Ammon's horn (tissue), 1 donor: Measurements from ENCODE around the gene MARK2.

Source experiments
- DNase-seq: peaks from one replicate; pipeline ENCODE4 v3.0.0-alpha.2; 2016; ENCODE audit warnings: low spot score

Gene MARK2

DNA sequence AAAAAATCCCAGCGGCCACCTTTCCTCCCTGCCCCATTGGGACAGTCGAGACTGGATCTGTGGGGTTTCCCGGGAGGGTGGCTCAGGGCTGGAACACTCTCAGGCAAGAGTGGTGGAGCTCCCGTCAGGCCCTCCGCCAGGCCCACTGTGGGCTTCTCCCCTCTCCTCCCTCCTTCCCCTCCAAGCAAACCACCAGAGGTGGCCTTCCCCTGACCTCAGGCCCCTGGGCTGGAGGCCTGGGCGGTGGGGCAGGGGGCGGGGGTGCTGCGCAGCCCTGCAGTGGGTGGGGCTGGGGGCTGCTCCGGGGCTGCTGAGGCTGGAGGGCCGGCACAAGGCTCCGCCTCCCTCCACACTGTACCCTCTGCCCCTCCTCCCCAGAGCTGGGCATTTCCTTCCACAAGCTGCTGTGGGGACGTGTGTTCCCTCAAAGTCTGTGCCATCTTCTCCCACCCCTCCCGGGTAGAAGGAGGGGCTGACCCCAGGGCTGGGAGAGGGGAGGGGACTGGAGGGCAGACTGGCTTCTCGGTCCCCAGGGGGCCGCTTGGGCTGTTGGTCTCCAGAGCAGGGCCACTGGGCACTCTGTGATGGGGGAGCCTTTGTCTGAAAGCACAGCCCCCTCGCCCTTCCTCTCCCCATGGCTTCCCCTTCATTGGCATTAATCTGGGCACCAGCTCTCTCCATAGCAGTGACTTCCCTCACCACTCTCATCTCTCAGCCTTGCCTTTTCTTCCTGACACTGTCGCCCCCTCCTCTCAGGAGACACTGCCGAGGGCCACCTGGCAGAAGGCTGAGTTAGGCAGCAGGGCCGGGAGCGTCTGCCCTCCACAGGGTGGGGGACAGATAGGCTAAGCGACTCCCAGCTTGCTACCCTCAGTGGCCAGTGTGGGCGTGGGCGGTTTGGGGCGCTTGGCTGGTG, 70.9 kb downstream of the MARK2 start:
- no peak for DNase-seq

- DNase-seq: no peak
Measured at GRCh38 chr11:63910675-63911074, 71.8 kb downstream of the MARK2 start.

DNA sequence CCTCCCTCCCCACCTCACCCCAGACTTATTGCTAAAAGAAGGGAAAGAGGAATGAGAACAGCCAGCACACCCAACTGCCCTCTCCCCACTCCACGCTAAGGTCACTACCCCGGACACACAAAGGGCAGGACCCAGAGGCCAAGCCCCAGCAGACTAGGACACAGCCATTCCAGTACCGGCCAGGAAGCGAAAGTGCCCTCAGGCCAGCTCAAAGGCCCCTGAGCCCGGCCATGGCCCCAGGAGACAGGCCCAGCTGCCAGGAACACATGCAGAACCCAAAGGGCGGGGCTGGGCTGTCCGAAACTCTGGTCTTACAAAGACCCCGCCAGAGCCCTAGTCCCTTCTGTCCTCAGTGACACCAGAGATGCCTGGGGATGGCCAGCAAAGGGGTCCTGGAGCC, 72.5 kb downstream of the MARK2 start:
- no peak for DNase-seq

DNA sequence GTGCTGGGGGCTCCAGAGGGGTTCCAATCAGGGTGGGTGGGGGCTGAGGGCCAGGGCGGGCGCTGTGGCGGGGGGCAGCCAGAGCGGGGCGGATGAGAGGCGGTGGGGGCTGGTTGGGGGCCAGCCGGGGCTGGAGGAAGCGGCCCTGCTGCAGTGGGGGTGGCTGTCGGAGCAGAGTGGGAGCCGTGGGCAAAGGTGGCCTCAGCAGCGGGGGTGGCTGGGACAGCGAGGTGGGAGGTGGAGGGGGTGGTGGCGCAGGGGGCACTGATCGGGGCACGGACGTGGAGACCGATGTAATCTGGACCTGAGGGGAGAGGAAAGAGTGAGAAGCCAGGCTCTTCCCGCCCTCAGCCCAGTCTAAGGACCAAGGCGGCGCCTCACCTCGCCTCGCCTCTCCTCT, 73.0 kb downstream of the MARK2 start:
- no peak for DNase-seq

DNA sequence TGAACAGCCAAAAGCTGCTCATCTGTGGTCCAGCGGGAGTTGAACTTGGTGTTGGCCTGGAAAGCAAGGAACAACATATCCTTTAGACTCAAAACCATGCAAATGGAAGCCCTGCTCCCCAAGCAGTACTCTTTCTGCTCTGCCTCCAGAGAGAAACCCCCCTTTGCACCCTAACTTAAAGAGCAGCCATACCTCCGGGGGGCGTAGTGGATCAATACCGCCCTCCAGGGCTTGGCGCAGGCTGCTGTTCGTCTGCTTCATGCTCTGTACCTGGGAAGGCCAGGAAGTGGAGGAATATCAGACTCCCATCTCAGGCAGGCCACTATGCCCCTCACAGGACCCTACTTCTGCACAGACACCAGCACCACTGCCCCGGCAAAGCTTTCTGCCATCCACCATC, 73.8 kb downstream of the MARK2 start:
- no peak for DNase-seq

- DNase-seq: no peak
Measured at GRCh38 chr11:63913866-63914830, 75.2 kb downstream of the MARK2 start.

- DNase-seq: no peak
Measured at GRCh38 chr11:63914896-63915691, 76.2 kb downstream of the MARK2 start.

- no peak for DNase-seq
Measured at GRCh38 chr11:63915961-63916836, 77.3 kb downstream of the MARK2 start.

DNA sequence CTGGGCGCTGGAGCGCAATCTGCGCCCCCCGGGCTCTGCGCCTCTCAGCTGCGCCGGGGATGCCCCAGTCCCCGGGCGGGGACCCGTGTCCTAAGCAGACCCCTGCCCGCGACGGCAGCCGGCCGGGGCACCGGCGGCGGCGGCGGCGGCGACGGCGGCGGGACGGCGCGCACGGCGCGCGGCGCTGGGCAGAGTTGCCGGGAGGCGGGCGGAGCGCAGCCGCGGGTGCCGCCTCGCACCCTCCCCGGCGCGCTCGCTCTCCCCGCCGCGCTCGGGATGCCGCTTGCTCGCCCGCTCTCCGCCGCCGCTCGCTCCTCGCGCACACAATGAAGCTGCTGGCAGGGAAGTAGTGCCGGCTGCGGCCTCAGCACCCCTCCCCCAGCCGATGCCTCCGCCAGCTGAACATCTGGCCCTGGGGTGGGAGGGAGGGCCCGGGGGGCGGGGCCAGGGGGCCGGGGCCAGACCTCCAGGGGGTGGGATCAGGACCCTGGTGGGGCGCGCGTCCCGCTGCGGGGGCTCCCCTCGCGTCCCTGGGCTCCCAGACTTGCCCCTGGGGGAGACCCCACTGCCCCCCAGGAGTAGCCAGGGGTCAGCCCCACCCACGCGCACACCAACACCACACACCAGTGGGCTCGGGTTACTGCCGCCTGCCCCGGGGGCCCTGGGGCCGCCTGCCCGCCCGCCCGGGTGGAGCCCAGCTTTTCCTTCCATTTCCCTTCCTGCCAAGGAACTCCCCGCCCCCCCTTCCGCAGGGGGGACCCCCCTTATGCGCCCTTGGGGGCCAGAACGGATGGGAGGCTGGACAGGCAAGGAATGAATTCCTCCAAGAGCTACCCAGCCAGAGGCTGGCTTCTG, 78.2 kb downstream of the MARK2 start, which contains the start of gene RCOR2:
Gene RCOR2 (minus strand): TSS at position 328 of the 855 bp plus-strand sequence. CDS start 708 bp downstream, outside the sequence.
- DNase-seq: peak; percentile 91

- peak; percentile 85 for DNase-seq
Measured at GRCh38 chr11:63917692-63918506, 79.0 kb downstream of the MARK2 start.

DNA sequence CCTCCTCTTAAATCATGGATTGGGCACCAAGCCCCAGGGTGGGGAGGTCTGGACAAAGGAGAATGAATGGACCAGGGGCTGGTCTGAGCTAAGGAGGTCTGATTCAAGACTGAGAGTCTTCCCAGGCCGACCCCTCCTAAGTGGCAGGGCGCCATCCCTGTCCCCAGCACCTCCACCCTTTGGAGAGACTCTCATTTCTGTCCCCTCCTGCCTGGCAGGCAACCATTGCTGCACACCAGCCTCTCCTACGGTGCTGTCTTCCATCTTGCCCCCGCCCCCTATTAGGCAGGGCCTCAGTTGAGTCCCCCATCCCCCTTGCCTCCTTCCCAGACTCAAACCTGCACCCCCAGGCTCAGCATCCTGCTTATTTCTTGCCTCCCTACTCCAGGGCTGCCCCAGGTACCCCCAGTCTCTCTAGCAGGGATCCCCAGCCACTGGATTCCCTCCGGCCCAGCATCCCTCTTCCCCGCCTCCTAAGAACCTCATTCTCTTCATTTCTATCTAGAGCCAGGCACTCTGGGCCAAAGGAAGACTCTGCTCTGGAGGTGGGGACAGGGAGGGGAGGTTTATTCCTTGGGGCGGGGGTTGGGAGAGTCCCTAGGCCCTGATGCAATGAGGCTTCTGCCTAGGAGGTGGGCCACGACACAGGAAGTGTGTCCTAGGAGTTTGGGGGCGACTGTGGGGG, 79.7 kb downstream of the MARK2 start:
- DNase-seq: no peak

DNA sequence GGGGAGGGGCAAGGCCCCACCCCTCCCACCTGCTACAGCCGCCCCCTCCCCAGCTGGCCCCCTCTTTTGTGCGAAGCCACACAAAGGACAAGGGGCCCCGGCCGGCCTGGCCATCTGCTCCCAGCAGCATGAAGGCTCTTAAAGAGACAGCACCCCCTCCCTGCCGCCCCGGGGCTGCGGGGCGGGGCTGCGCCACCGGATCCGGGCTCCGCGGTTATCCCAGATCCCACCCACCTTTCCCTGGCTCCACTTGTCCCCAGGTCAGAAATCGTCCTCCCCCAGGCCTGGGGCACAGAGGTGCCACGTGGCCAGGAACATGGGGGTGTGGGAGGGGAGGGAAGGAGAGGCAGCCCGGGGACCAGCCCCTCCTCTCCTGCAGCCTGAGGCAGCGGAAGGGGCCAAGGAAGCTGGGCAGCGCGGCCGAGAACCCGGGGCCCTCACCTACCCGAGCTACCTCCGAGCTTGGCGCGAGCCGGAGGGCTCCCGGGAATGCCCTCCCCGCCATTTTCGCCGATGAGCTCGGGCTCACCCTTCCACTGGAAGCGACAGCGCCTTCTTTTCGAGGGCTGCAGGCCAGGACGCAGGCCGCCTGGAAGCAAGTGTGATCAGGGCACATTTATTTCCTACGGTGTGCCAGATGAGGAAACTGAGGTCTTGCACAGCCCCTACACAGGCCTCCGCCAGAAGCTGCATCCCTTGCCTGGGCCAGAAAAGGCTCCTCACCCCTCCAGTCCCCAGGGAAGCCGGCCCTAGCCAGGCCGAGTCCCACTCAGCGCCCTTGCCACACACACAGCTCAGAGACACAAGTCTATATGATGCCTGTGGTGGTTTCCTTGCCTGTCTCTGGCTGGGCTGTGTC, 80.6 kb downstream of the MARK2 start:
- peak; percentile 56 for DNase-seq

GRCh38 chr11:63920126-63920938, 81.4 kb downstream of the MARK2 start:
- peak; percentile 87 for DNase-seq

DNA sequence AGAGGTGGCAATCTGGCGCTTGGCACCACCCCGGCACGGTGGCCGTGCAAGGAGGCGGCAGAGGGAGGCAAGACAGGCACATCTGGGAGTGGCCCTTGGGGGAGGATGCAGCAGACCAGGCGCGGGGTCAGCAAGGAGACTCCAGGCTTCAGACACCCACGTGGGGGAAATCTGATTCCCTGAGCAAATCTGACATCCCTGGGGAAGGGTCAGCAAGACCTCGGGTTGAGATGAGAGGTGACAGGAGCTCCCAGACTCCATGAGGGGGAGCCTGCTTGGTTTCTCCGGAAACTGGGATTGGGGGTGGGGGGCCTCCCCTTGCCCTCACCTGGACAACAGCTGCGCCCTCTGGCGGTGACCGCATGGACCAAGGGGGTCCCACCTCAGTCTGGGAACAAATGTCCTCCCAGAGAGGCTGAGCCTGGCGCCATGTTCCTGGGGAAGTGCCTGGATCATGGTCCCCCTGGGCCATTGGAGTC, 82.1 kb downstream of the MARK2 start:
- no peak for DNase-seq

GRCh38 chr11:63922673-63923192, 83.8 kb downstream of the MARK2 start:
- no peak for DNase-seq

DNA sequence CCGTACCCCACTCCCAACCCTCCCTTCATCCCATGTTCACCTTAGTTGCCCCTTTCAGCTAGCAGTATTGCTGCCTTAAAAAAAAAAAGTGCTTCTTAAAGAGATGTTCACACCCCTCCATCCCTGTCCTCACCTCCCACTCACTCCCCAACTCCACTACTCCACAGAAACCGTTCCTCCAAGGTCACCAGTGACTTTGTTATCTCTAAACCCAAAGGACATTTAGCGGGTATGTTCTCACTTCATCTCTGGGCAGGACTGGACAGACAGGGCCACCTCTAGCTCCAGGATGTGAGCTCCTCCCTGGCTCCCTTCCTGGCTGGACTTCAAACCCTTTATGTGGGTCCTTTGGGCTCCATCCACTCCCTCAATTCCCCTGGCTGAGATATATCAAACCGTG, 84.4 kb downstream of the MARK2 start:
- DNase-seq: no peak
